HG03045 (cell line): Measurements from ENCODE around the gene RASAL1.

Experiments used
- ATAC-seq: cut with Tn5 transposase; IDR thresholded peaks from one replicate; pipeline ENCODE4 v1.9.1; 2021; ENCODE audit warnings: mild to moderate bottlenecking, moderate library complexity; ENCODE audit not compliant: unreplicated experiment

Gene RASAL1

DNA sequence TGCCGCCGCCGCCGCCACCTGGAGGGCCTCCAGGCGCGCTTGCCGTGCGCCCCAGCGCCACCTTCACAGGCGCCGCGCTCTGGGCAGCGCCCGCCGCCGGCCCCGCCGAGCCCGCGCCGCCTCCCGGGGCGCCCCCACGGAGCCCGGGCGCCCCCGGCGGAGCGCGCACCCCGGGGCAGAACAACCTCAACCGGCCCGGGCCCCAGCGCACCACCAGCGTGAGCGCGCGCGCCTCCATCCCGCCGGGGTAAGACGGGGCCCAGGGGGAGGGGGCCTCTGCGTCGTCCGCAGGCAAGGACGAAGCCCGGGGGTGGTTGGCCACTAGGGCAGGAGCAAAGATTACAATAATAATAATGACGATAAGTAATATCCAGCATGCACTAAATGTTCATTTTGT lies 57.7 kb downstream of the RASAL1 start:
- no peak for ATAC-seq

DNA sequence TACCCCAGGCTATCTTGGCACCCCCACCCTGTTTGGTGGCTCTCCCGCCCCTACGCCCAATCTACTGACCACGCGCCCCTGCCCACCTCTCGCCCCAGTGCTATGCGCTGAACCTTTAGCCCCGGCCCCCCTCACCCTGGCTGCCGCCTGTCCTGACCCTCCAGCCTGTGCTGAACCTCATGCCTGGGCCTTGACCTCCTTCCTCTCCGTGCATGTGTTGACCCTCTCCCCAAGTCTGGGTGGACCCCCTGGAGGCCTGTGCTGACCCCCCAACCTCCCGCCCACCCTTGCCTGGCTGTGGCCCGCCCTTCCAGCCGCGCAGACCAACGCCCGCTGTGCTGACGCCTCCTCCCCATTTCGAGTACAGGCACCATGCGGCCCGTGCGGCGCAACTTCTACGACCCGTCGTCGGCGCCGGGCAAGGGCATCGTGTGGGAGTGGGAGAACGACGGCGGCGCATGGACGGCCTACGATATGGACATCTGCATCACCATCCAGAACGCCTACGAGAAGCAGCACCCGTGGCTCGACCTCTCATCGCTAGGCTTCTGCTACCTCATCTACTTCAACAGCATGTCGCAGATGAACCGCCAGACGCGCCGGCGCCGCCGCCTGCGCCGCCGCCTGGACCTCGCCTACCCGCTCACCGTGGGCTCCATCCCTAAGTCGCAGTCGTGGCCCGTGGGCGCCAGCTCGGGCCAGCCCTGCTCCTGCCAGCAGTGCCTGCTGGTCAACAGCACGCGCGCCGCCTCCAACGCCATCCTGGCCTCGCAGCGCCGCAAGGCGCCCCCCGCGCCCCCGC lies 58.3 kb downstream of the RASAL1 start:
- no peak for ATAC-seq

GRCh38 chr12:113075137-113075683 lies 60.4 kb downstream of the RASAL1 start:
- ATAC-seq = peak; percentile 78

GRCh38 chr12:113073586-113073985 lies 62.0 kb downstream of the RASAL1 start:
- no peak for ATAC-seq

DNA sequence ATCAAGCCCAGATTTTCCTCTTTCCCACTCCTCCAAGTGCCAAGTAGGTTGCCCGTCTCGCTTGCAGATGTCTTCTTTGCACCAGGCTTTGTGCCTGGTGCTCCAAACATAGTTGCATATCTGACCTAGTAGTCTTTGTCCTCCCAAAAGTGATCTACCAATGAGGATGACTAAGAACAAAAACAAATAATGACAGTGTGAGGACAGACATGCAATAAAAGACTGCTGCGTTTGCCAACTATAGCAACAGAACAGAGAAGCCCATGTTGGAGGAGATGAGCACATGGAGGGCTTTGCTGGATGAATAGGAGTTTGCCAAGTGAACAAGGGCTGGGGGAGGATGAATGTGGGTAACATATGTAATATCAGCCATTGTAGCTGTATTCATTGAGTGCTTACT lies 63.4 kb downstream of the RASAL1 start:
- no peak for ATAC-seq

DNA sequence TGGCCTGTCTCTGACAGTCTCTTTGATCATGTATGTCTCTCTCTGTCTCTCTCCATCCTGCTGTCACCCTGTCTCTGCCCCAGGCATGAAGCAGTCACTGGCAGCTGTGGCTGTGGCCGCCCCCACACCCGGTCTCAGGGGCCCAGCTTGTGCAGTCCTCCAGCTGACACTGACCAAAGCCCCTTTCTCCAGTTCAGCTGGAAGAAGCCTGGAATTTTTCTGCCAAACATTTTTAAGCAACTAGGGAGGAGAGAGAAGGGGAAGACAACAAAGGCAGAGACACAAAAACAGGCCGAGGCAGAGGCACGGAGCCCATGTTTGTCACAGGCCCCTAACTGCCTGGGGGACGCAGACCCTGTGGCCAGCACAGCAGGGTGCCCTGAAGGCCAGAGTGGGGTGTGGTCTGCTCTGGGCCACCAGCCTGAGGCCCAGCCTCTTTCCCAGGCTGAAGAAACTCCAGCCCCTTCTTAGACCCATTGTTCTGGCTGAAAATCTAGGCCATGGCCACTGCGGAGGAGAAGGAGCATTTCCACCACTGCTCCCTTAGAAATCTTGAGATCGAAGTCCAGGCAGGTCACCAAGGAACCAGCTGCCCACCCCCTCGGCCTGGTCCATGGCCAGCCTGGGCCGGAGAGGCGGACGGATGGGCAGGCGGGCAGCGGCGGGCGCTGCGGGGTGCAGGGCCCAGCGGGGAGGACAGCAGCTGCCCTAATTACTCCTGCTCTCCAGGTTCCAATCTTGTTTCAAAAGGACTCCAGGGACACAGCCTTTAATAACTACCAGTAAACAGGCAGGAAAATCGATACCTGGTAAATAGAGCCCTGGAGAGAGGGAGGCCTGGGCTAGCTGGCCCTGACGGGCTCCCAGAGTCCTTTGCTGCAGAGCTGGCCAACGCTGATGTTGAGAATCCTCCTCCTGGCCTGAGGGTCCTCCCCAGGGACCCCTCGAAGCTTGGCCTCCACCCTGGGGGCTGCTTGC lies 64.1 kb downstream of the RASAL1 start:
- no peak for ATAC-seq

- peak; percentile 44 for ATAC-seq
Measured at GRCh38 chr12:113070117-113070906, 65.2 kb downstream of the RASAL1 start.

- ATAC-seq = no peak
Measured at GRCh38 chr12:113069751-113070116, 65.8 kb downstream of the RASAL1 start.

DNA sequence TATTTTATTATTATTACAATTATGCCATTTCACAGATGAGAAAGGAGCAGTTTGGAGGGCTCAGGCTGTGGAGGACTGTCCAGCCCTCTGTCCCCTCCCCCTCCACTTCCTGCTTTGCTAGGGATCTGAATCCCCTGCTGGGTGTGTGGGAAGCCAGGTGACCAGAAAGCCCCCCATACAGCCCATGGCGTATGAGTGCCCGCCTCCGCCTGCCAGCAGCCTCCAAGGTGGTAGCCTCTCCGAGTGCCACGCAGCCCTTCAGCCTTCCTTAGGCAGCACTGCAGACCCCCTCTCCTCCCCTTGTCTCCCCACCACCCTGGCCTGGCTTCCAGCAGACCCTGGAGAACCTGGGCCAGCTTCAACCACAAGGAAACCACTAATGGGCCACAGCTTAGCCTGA lies 66.4 kb downstream of the RASAL1 start:
- no peak for ATAC-seq

- no peak for ATAC-seq
Measured at GRCh38 chr12:113067987-113068935, 67.3 kb downstream of the RASAL1 start.

DNA sequence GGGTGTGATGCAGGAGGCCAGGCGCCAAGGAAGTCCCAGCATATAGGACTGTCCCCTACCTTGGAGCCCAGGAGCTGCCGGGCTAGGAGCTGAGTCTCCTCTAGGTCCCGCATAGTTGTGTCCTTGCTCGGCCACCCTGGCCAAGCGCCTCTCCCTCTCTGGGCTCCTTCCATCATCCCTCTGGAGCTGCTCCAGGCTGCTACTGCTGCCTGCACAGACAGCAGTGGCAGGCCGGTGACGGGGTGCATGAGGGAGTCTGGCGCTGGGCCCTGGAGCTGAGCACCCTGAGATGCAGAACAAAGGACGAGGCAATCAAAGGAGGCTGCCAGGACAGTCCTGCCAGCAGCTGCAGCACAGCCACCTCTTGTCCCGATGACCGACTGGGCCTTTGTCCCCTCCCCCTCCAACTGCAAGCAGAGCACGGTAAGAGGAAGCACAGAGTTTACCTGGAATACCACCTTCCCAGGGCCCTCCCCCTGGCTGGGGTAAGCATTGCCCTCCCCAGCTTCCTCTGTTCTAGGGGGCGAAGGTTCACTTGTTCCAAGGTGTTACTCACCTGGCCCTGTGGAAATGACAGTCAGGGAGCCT lies 68.7 kb downstream of the RASAL1 start:
- ATAC-seq = no peak

GRCh38 chr12:113065126-113066007 lies 70.2 kb downstream of the RASAL1 start:
- no peak for ATAC-seq

DNA sequence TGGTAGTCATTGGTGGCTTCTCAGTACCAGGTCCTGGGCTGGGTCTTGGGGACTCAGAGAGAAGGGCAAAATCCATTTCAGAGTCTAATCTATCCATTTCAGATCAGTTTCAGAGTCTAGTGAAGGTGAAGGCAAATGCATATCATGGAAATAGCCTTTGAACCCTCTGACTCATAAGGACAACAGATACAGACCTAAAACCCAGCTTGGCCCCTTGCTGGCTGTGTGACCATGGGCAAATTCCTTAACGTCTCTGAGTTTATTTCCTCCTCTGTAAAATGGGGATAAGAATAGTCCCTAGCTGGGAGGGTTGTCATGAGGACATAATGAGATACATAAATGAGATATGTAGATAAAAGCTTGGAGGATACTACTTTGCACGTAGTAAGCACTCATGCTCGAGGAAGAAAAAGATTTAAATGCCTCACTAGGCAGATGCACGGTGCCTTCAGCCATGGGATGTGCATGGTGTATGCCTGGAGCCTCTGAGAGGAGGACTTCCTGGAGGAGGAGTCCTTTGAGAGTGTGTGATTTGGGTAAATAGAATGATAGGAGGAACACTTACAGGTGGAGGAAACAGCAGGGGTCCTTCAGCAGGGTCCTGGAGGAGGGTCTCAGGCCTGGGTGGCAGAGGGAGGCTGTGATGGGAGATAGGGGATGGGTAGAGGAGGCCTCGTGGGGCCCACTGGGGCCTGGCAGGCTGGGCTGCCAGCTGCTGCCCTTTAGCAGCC lies 71.0 kb downstream of the RASAL1 start:
- ATAC-seq = no peak

GRCh38 chr12:113063396-113064350 lies 71.9 kb downstream of the RASAL1 start:
- ATAC-seq = no peak

GRCh38 chr12:113062502-113063395 lies 72.8 kb downstream of the RASAL1 start:
- no peak for ATAC-seq
